ENCODE data around the gene NPIPB6.

The NPIPB6 gene

DNA sequence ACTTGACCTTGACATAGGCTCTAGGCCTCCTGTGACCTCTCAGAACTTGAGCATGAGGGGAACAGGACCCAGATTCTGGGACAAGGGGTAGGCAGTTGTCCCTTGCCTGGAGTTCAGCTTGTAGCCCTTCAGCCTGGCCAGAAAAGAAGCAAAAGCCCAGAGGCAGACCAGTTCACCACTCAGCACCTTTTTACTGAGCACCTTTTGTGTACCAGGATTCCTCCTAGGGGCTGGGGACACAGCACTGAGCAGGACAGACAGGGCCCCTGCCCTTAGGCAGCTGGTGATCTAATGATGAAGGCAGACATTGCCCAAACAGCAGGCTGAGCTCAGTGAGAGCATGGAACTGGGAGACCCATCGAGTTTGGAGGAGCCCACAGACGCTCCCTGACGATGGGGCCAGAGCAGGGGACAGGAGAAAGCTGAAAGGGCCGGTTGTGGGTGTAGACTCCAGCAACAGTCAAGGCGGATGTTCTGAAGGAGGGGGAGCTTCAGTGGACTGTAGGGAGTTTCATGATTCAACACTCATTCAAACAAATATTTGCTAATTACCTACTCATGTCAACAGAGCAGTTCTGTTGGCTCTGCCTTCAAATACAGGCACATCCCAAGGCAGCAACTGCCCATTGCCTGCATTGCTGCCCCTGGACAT, 38.9 kb downstream of the NPIPB6 start:
- no peak for DNase-seq (ENCODE audit: low spot score)

DNA sequence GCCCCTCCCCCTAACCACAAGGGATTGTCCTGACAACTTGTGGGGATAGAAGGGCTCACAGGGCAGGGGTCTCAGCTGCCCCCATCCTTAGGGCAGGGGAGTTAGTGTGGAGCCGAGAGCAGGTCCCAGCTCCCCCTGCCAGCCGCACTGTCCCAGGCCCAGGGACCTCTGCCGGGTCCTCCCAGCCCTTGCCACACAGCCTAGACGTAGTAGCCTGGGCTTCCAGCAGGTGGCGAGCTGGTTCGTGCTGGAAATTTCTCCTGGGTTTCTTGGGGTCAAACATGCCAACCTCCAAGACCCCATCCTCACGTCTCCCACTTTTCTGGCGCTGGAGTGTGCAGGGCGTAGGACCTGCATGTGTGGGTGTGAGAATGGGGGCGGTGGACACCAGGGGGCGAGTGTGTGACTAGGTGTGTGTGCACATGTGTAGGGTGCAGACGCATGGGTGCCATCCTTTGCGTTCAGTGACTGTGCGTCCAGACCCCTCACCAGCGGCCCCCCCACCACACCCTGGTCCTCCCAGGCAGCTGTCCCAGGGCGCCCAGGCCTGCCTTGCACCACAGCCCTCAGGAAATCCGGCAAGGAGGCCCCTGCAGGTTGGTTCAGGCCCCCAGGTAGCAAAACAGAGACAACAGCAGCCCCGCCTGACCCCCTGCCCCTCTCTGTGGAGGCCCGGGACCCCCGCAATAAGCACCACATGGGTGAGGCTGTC, 41.5 kb downstream of the NPIPB6 start:
- peak; percentile 31 for DNase-seq (ENCODE audit: low spot score)

DNA sequence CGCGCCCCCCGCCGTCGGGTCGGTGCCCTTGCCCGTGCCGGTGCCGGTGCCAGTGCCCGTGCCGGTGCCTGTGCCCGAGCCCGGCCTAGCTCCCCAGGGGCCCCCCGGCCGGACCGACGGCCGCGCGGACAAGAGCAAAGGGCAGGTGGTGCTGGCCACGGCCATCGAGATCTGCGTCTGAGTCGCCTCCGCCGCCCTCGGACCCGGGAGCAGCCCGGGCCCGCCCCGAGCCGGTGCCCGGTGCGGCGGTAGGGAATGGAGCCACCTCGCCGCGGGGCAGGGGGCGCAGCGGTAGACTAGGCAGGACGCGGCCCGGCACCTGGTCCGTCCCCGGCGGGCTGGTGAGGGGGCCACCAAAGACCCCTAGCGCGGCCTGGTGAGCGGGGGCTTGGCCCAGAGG, 42.6 kb downstream of the NPIPB6 start:
- DNase-seq (ENCODE audit: low spot score) = no peak

DNA sequence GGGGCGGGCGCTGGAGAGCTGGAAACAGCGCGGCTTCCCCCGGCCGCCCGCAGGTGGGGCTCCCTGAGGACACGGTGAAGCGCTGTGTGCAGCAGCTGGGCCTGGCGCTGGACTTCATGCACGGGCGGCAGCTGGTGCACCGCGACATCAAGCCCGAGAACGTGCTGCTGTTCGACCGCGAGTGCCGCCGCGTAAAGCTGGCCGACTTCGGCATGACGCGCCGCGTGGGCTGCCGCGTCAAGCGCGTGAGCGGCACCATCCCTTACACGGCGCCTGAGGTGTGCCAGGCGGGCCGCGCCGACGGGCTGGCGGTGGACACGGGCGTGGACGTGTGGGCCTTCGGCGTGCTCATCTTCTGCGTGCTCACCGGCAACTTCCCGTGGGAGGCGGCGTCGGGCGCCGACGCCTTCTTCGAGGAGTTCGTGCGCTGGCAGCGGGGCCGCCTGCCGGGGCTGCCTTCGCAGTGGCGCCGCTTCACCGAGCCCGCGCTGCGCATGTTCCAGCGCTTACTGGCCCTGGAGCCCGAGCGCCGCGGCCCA, 43.2 kb downstream of the NPIPB6 start:
- no peak for DNase-seq (ENCODE audit: low spot score)

DNA sequence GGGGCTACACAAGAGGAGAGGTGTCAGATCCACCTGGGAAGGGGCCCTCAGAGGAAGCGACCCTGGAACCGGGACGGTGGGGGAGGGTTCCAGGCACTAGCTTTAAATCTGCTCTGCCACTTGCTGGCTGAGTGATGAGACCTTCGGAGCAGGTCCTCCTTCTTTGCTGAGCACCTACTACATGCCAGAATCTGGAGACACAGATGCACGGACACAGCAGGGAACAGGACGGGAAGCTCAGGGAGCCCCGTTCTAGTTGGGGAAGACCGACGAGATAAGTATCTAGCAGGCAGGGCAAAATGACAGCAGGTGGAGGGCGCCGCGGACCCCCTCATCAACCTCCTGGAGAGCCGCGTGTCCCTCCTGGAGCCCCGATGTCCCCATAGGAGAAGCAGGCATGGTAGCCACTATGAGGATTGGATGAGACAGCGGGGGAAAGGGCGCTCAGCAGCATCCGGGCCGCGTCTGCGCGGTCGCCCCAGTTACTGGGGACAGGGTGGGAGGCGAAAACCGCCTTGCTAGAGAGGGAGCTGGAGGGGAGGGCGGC, 43.8 kb downstream of the NPIPB6 start:
- no peak for DNase-seq (ENCODE audit: low spot score)

DNA sequence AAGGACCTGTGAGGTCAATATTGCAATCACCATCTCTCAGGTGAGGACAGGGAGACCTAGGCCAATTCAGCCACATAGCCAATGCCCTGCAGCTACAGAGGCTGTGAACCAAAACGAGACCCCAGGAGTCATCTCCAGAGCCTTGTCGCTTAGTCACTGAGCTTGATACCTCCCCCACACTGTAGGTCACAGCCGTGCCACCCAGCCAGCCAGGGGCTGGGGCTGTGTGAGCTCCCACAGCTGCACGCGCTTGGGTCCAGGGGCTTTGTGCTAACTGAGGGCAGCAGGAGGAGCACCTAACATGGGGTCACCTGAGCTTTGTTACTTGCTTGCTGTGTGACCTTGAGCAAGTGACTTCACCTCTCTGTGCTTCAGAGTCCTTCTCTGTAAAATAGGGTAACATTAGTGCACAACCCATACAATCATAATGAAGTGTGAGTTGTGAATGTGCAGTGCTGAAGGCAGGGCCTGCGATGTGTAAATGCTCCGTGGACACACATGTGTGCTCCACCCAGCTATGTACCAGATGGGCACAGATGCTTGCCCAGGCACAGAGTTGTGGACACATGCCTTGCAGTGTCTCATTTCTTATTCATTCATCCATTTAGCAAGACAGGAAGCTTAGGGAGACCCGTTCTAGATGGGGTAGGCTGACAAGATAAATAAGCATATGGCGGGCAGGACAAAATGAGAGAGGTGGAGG, 45.1 kb downstream of the NPIPB6 start:
- DNase-seq (ENCODE audit: low spot score) = no peak

DNA sequence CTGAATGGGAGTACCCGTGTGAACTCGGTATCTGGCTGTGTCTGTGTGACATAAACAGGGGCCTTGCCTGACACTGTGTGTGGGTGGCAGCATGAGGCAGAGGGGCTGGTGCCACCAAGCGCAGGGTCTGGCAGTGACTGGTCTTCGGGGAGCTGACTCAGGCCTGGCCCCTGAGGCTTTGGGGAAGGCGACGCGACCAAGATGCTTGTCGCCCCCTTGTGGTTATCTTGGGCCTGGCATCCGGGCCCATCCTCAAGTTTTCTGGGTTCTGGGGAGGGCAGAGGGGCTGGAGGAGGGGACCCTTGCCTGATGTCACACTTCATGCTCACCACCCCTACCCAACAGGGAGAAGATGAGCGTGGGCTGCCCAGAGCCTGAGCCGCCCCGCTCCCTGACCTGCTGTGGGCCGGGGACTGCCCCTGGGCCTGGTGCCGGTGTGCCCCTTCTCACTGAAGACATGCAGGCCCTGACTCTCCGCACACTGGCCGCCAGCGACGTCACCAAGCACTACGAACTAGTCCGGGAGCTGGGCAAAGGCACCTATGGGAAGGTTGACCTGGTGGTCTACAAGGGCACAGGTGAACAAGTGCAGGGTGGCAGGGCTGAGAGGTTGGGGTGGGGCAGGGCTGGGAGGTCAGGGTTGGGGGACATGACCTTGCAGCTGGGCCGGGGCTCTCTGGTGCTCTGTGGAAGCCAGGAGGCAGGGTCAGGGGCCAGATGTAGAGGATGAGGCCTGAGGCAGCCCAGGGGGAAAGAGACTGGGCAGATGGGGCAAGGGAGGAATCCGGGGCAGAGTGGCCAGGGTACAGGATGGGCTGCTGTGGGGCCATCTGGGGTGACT, 46.0 kb downstream of the NPIPB6 start:
- DNase-seq (ENCODE audit: low spot score) = peak; percentile 72

DNA sequence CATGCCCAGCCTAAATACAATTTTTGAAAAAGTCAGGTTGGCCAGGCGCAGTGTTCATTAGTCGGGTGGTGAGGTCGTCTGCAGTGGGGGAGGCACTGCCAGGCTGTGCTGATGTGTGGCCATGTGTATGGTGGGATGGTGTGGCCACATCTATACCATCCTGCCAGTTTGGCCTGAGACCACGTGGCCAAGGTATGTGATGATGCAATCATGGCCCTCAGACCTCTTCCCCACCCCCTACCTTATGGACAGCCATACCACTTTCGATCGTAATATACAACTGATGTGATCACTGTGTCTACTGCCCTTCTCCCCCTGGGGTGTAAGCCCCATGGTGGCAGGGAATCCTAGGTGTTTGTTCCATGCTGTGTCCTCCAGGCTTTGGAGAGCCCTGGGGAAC, 47.3 kb downstream of the NPIPB6 start:
- no peak for DNase-seq (ENCODE audit: low spot score)

DNA sequence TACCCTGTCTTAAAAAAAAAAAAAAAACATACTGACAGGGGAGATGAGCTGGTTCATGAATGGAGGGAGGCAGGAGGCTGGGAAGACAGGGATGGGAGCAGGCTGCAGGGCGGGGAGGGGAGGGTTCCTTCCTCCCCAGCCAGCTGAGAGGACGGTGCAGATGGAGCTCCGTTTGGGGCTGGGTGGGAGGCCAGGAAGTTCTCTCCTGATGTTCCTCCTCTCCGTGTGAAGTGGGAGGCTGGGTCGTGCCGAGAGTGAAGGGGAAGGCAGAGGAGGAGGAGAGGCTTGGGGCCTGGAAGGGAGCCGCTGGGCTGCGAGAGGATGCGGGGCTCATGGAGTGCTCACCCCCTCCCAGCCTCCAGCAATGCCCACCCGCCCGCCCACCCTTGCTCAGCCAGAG, 49.7 kb downstream of the NPIPB6 start:
- DNase-seq (ENCODE audit: low spot score) = no peak

DNA sequence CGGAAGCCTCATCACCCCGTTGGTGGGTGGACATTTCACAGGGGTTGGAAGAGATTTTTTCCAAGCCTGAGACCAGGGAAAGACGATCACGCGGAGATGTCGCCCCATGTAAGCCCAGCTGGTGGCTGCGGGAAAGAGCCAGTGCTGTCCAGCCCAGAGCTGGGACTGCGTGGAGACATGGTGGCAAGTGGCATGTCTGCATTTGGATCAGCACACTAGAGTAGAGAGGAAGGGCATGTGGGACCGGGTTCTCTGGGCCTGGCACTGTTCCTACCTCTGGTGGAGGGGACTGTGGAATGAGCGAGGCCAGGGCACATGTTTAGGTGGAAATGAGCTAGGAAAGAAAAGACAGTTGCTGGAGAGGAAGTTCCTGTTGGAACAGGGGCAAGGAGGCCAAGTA, 51.0 kb downstream of the NPIPB6 start:
- no peak for DNase-seq (ENCODE audit: low spot score)

DNA sequence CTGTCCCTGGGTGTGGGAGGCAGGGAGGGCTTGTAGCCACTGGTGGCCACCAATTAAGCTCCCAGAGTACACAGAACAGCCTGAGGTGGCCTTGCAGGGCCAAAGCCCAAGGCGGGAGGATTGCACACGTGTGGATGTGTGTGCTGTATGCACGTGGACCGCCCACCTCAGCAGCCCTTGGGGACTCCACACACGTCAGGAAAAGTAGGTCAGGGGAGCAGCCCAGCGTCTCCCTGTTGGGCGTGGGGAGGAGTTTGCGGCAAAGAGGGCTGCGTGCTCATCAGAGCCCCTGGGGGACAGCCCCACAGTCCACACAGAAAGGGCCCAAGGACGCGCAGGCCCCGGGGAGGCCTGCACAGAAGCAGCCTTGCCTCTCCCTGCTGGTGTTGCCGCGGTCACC, 51.4 kb downstream of the NPIPB6 start:
- no peak for DNase-seq (ENCODE audit: low spot score)

DNA sequence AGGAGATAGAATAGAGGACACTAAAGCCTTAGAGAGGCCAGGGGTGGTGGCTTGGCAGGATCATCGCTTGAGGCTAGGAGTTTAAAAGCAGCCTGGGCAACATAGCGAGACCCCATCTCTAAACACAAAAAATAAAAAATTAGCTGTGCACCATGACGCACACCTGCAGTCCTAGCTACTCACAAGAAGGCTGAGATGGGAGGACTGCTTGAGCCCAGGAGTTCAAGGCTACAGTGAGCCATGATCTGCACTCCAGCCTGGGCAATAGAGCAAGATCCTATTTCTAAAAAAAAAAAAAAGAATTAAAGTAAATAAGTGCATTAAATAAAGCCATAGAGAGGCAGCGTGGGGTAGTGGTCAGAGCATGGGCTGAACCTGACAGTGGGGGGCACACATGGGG, 51.9 kb downstream of the NPIPB6 start:
- no peak for DNase-seq (ENCODE audit: low spot score)

DNA sequence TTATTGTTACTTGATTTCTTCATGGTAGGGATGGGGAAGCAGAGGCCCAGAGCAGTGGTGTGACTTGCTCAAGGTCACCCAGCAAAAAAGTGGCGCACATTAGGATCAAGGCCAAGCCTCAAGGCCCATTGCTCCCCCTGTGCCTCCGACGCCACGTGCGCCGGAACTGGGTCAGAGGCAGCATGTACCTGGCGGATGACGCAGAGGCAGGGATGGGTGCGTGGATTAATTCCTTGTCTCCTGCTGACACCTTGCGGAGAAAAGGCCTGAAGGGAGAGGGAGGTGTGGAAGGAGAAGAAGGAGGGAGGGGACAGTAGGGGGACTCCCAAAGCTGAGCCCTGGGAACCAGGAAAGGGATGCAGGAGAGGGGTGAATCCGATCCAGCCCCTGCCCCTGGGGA, 52.5 kb downstream of the NPIPB6 start:
- DNase-seq (ENCODE audit: low spot score) = no peak

DNA sequence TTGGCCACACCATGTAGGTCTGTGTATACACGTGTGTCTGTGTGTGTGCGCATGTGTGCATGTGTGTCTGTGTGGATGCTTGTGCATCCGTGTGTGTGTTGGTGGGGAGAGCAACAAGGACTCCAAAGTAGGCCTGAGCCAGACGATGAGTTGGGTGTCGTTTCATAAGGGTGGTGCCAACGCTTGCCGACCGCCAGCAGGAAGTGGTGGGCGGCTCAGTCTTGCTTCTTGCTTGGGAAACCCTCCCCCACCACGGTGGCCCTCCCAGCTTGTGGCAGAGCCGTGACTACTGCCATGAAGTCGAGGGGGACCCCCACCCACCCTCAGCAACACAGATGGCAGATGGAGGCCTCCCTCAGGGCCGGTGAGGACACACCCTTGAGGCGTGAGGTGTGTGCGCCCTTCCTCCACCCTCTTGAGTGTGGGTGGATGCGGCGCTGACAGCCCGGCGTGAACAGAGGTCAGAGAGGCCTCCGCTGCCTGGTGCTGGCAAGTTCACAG, 53.4 kb downstream of the NPIPB6 start:
- peak; percentile 66 for DNase-seq (ENCODE audit: low spot score)

DNA sequence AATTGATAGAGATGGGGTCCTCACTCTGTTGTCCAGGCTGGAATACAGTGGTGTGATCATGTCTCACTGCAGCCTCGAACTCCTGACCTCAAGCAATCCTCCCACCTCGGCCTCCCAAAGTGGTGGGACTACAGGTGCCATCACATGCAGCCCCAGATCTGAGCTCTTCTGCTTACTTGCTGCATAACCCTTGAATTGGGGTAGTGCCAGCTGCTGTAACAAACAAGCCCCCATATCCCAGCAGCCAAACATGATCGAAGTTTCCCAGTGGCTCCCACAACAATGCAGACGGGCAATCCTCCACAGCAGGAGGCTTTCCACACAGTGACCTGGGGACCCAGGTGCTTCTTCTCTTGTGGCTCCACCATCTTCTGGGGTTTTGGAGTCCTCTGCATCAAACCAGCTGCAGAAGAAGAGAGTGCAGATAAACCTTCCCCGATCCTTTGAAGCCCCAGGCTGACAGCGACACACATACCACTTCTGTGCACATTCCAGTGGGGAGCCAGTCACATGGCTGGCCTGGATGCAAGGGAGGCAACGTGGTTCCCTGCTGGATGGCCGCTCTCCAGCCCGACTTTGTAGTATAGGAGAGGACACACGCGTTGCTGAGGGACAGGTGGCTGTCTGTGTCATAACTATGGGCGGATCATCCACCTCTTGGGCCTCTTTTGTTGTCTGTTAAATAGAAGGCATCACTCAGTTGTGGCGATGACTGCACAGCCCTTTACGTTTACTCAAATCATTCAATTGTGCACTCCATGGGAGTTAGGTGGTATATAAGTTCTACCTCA, 54.3 kb downstream of the NPIPB6 start:
- no peak for DNase-seq (ENCODE audit: low spot score)

DNA sequence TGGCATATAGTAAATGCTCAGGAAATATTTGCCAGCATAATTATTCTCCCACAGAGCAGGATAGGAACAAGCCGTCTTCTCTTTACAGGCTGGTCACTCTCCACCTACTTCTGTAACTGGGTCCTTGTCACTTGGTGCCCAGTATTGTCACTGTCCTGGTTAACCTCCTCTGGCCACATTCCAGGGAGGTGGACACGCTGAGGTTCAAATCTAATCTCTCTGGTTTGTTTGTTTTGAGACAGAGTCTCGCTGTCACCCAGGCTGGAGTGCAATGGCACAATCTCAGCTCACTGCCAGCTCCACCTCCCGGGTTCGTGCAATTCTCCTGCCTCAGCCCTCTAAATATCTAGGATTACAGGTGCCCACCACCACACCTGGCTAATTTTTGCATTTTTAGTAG, 55.4 kb downstream of the NPIPB6 start:
- no peak for DNase-seq (ENCODE audit: low spot score)

DNA sequence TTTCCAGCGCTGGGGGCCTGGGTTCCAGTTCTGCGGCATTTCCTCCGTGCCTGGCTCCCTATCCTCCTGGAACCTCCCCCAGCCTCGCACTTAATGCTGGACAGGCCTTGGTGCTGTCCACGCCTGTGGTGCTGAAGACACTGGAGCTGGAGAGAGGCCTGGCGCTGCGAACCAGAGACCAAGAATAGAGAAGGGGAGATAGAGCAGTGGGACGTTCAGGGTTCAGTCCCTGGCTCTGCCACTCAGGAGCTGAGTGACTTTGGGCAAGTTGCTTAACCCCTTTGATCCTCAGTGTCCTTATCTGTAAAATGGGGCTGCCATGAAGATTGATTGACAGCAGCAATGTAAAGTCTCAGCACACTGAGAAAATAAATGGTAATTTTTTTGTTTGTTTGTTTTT, 59.1 kb downstream of the NPIPB6 start:
- DNase-seq (ENCODE audit: low spot score) = no peak

DNA sequence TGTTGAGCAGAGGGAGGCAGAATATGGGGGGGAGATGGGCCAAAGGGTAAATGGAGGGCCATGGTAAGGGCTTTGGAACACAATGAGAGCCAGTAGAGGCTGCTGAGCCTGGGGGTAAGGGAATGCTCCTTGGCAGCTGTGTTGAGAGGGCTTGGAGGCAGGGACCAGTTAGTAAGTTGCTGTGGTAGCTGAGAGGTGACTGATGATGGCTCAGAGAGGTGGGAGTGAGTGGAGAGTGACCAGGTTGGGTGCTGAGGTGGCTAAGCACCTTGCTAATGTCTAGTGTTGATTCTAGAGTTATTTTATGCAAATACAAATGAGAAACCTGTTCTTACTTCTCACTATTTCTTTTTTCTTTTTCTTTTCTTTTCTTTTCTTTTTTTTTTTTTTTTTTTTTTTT, 60.2 kb downstream of the NPIPB6 start:
- DNase-seq (ENCODE audit: low spot score) = no peak

DNA sequence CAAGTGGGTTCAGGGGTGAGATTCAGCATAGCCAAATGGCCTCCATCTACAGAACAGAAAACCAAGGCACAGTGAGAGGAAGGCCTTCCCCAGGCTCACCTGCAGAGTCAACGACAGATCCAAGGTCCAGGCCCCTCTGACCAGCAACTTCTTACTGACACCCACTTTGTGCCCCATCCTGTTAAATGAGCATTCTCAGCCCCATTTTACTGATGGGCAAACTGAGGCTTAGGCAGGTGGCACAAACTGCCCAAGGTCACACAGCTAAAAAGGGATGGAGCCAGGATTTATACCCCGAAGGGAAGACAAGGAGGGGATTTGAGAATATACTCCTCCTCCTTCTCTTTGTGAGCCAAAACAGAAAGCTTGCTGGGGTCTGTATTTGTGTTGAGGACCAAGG, 61.7 kb downstream of the NPIPB6 start:
- no peak for DNase-seq (ENCODE audit: low spot score)

DNA sequence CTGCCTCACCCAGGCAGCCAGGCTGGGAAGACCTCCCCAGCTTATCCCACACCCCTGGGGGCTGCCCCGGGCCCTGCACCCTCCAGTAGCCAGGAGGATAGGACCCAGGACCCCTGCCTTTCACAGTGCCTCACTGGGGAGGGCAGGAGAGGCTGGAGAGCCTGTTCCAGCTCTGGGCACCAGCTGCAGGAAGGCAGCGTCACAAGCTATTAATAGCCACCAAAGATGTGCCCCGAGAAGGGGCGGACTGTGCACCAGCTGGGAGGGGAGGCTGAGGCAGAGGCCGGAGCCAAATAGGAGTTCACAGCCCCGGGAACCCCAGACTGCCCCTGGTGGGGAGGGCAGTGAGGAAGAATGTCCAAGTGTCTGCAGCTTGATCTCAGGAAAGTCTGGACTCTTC, 62.2 kb downstream of the NPIPB6 start:
- no peak for DNase-seq (ENCODE audit: low spot score)

DNA sequence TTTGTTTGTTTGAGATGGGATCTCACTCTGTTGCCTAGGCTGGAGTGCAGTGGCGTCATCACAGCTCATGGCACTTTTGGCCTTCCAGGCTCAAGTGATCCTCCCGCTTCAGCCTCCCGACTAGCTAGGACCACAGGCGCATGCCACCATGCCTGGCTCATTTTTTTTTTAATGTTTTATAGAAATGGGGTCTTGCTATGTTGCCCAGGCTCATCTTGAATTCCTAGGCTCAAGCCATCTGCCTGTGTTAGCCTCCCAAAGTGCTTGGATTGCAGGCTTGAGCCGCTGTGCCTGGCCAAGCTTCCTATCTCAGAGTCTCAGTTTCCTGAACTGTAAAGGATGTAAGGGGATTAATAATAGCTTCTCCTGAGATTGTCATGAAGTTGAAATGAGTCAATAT, 63.0 kb downstream of the NPIPB6 start:
- no peak for DNase-seq (ENCODE audit: low spot score)

Data from activated CD4-positive, alpha-beta T cell treated with anti-CD3 and anti-CD28 coated beads, Interleukin-2, Interleukin-4, amounts not matched to agents 100 ng/mL and 50 ng/mL, durations not matched to agents 16 hours and 8 hours (primary cell).